Bronchial epithelial cell (primary cell): ENCODE results near the gene GEMIN7. TPM values are rescaled to one million over a fixed set of nuclear protein-coding genes. Genes with fewer than 3 reads are reported as not detected.

ENCODE experiments used
- DNase-seq: peaks from one replicate; pipeline ENCODE4 v3.0.0-alpha.2; 2010; ENCODE audit warnings: low read depth
- FAIRE-seq: peaks from 2 replicates; lab custom pipeline; 2011; peaks lifted over from hg19 to GRCh38; lab: Jason Lieb, UNC
- H3K27me3 ChIP-seq: 2 replicates; pipeline ENCODE4 v1.5.1; 2011; ENCODE audit warnings: low read length; ENCODE audit not compliant: control insufficient read depth, insufficient read depth
- H3K36me3 ChIP-seq: 2 replicates; pipeline ENCODE4 v1.5.1; 2011; ENCODE audit warnings: low read length; ENCODE audit not compliant: control insufficient read depth, insufficient read depth
- H3K4me3 ChIP-seq: 2 replicates; pipeline ENCODE4 v1.5.1; 2011; ENCODE audit warnings: mild to moderate bottlenecking, low read depth, low read length, control low read depth
- CTCF ChIP-seq: IDR thresholded peaks from 2 replicates; pipeline ENCODE4 v1.5.1; 2011; ENCODE audit warnings: mild to moderate bottlenecking, moderate library complexity, low read length, control low read depth, inconsistent platforms; ENCODE audit not compliant: insufficient read depth, severe bottlenecking
- total RNA-seq: library from RNA; depleted of rRNA; stranded (reverse); fragments of >200 nt; gene quantifications from 2 replicates; pipeline ENCODE4 v1.2.1, GENCODE V29; 2014

The GEMIN7 gene
- total RNA-seq, 1 donor from 2014 or later, result 23.2 TPM

- no peak for FAIRE-seq
- Histone ChIP-seq H3K4me3 (peak within 1 kb of the TSS; percentile 61), H3K36me3 (peaks cover 19% of the 10 kb centered on the region), H3K27me3 (no peaks in the 10 kb centered on the region)
- peak; percentile 69 for DNase-seq
- TF ChIP-seq CTCF, result no peak
These were observed 39.8 kb upstream of the GEMIN7 start, which contains the start of gene CLASRP for GRCh38 chr19:45038931-45039893. TSS of gene CLASRP (plus strand) at chr19:45039045. CDS start at chr19:45040213, 1,168 bp downstream.

- TF ChIP-seq CTCF, result no peak
- no peak for FAIRE-seq
- H3K36me3 ChIP-seq, result peaks cover 23% of the 10 kb centered on the region
- no peak for DNase-seq
- H3K27me3 ChIP-seq, result no peaks in the 10 kb centered on the region
- H3K4me3 ChIP-seq, result no peak overlapping the region
These were observed 38.8 kb upstream of the GEMIN7 start for GRCh38 chr19:45040059-45040771.

- Histone ChIP-seq H3K27me3 (no peaks in the 10 kb centered on the region), H3K36me3 (peaks cover 24% of the 10 kb centered on the region), H3K4me3 (no peak overlapping the region)
- no peak for FAIRE-seq
- no peak for TF ChIP-seq CTCF
- no peak for DNase-seq
These were observed 37.9 kb upstream of the GEMIN7 start for GRCh38 chr19:45041125-45041524.

- Histone ChIP-seq H3K4me3 (no peak overlapping the region), H3K27me3 (no peaks in the 10 kb centered on the region), H3K36me3 (peaks cover 16% of the 10 kb centered on the region)
- FAIRE-seq (no peak), DNase-seq (no peak)
- TF ChIP-seq CTCF, result no peak
These were observed 33.2 kb upstream of the GEMIN7 start for GRCh38 chr19:45045671-45046353.

- FAIRE-seq (no peak), DNase-seq (no peak)
- Histone ChIP-seq H3K4me3 (no peak overlapping the region), H3K27me3 (no peaks in the 10 kb centered on the region), H3K36me3 (peaks cover 16% of the 10 kb centered on the region)
- no peak for TF ChIP-seq CTCF
These were observed 32.7 kb upstream of the GEMIN7 start for GRCh38 chr19:45046355-45046754.
